GM12873 (cell line): ENCODE results near the gene SCN9A.

Experiments used
- CTCF ChIP-seq: IDR thresholded peaks from 2 replicates; pipeline ENCODE4 v1.5.1; 2012; ENCODE audit warnings: low read depth, mild to moderate bottlenecking, moderate library complexity, low read length, control low read depth; ENCODE audit not compliant: insufficient read depth; ENCODE audit errors: missing control alignments

The SCN9A gene

GRCh38 chr2:166385313-166385712 lies 9.6 kb upstream of the SCN9A start:
- TF ChIP-seq CTCF, result no peak

- peak; percentile 35 for TF ChIP-seq CTCF
Observed at GRCh38 chr2:166384774-166385173, 9.0 kb upstream of the SCN9A start.

- TF ChIP-seq CTCF, result no peak
Observed at GRCh38 chr2:166382448-166382847, 6.7 kb upstream of the SCN9A start.

- TF ChIP-seq CTCF, result no peak
Observed at GRCh38 chr2:166380615-166381014, 4.9 kb upstream of the SCN9A start.

GRCh38 chr2:166376873-166377272 lies 1.1 kb upstream of the SCN9A start:
- TF ChIP-seq CTCF, result no peak

- no peak for TF ChIP-seq CTCF
Observed at GRCh38 chr2:166376488-166376828, 714 bp upstream of the SCN9A start.

- TF ChIP-seq CTCF, result no peak
Observed at GRCh38 chr2:166375195-166375735, 479 bp downstream of the SCN9A start.
